Measurements from ENCODE around the gene FOCAD.

FOCAD gene

GRCh38 chr9:20988671-20989315 lies 304.7 kb downstream of the FOCAD start:
- H3K4me3 ChIP-seq (ENCODE audit: low read depth, low read length), result no peak overlapping the region
- TF ChIP-seq, protein P1, sequence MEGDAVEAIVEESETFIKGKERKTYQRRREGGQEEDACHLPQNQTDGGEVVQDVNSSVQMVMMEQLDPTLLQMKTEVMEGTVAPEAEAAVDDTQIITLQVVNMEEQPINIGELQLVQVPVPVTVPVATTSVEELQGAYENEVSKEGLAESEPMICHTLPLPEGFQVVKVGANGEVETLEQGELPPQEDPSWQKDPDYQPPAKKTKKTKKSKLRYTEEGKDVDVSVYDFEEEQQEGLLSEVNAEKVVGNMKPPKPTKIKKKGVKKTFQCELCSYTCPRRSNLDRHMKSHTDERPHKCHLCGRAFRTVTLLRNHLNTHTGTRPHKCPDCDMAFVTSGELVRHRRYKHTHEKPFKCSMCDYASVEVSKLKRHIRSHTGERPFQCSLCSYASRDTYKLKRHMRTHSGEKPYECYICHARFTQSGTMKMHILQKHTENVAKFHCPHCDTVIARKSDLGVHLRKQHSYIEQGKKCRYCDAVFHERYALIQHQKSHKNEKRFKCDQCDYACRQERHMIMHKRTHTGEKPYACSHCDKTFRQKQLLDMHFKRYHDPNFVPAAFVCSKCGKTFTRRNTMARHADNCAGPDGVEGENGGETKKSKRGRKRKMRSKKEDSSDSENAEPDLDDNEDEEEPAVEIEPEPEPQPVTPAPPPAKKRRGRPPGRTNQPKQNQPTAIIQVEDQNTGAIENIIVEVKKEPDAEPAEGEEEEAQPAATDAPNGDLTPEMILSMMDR (IDR thresholded peaks at IDR 0.05; ENCODE audit: borderline replicate concordance, insufficient read depth, low read depth, low read length), result no peak

DNA sequence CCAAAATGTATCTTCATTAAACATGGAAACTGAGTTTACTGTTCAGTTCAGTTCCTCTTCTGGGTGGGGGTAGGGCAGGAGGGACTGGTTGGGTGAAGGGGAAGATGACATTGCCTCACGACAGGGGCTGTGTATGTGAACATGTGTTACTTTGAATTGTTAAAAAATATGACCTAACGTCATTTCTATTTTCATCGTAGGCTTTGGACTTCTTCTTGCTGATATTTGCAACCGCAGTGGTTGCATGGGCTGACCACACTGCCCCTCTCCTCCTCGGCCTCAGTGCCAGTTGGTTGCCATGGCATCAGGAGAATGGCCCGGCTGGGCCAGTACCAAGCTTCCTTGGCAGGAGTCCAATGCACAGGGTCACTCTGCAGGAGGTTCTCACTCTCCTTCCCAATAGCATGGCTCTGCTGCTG lies 305.9 kb downstream of the FOCAD start:
- H3K4me3 ChIP-seq (ENCODE audit: low read depth, low read length), result no peak overlapping the region
- TF ChIP-seq, protein P1 (IDR thresholded peaks at IDR 0.05; ENCODE audit: borderline replicate concordance, insufficient read depth, low read depth, low read length), result no peak

DNA sequence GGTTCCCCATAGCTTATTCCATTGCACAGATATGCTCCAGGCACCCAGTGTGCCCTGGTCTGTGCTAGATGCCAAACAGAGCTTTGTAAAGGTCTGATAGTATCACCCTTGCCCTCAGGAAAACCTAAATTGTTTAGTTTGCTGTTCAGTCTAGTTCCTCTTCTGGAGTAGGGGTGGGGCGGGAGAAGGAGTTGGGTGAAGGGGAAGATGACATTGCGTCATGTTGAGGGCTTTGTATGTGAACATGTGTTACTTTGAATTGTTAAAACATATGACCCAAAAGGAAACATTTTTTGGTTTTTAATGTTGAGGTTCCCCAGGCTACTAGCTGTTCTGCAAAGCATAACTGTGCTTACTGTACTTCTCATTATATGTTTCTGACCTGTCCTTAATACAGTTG lies 306.8 kb downstream of the FOCAD start:
- no peak overlapping the region for H3K4me3 ChIP-seq (ENCODE audit: low read depth, low read length)
- TF ChIP-seq, protein P1 (IDR thresholded peaks at IDR 0.05; ENCODE audit: borderline replicate concordance, insufficient read depth, low read depth, low read length), result no peak

- no peak overlapping the region for H3K4me3 ChIP-seq (ENCODE audit: low read depth, low read length)
- TF ChIP-seq, protein P1 (IDR thresholded peaks at IDR 0.05; ENCODE audit: borderline replicate concordance, insufficient read depth, low read depth, low read length), result no peak
These were observed 310.4 kb downstream of the FOCAD start for GRCh38 chr9:20994486-20994885.

GRCh38 chr9:20995616-20996015 lies 311.6 kb downstream of the FOCAD start:
- H3K4me3 ChIP-seq (ENCODE audit: low read depth, low read length), result no peak overlapping the region
- TF ChIP-seq, protein P1 (IDR thresholded peaks at IDR 0.05; ENCODE audit: borderline replicate concordance, insufficient read depth, low read depth, low read length), result no peak

GRCh38 chr9:20996809-20997208 lies 312.8 kb downstream of the FOCAD start:
- H3K4me3 ChIP-seq (ENCODE audit: low read depth, low read length), result no peak overlapping the region
- TF ChIP-seq, protein P1 (IDR thresholded peaks at IDR 0.05; ENCODE audit: borderline replicate concordance, insufficient read depth, low read depth, low read length), result no peak

GRCh38 chr9:20997503-20998076 lies 313.5 kb downstream of the FOCAD start:
- no peak overlapping the region for H3K4me3 ChIP-seq (ENCODE audit: low read depth, low read length)
- TF ChIP-seq, protein P1 (IDR thresholded peaks at IDR 0.05; ENCODE audit: borderline replicate concordance, insufficient read depth, low read depth, low read length), result no peak

Measured in GM12875 (cell line).